ENCODE measurements around the gene STIM2.

Gene STIM2

GRCh38 chr4:26837993-26838842 is 22.4 kb upstream of the STIM2 start:
- TF ChIP-seq ZFX (IDR thresholded peaks at IDR 0.05) (no peak), CTCF (conservative IDR thresholded peaks at IDR 0.05) (no peak)
- H3K27ac ChIP-seq = no peak overlapping the region

- H3K27ac ChIP-seq = no peak overlapping the region
- TF ChIP-seq ZFX (IDR thresholded peaks at IDR 0.05) (no peak), CTCF (conservative IDR thresholded peaks at IDR 0.05) (no peak)
Measured at GRCh38 chr4:26839016-26839415, 21.6 kb upstream of the STIM2 start.

- no peak for TF ChIP-seq ZFX (IDR thresholded peaks at IDR 0.05)
- no peak for TF ChIP-seq CTCF (conservative IDR thresholded peaks at IDR 0.05)
- no peak overlapping the region for H3K27ac ChIP-seq
Measured at GRCh38 chr4:26839534-26839951, 21.1 kb upstream of the STIM2 start.

GRCh38 chr4:26840786-26841185 is 19.9 kb upstream of the STIM2 start:
- no peak overlapping the region for H3K27ac ChIP-seq
- TF ChIP-seq ZFX (IDR thresholded peaks at IDR 0.05) (no peak), CTCF (conservative IDR thresholded peaks at IDR 0.05) (no peak)

GRCh38 chr4:26842911-26843310 is 17.7 kb upstream of the STIM2 start:
- no peak for TF ChIP-seq ZFX (IDR thresholded peaks at IDR 0.05)
- TF ChIP-seq CTCF (conservative IDR thresholded peaks at IDR 0.05) = no peak
- H3K27ac ChIP-seq = no peak overlapping the region

- H3K27ac ChIP-seq = no peak overlapping the region
Measured at GRCh38 chr4:26850528-26850927, 10.1 kb upstream of the STIM2 start.

More at GRCh38 chr4:26850528-26850927, 10.1 kb upstream of the STIM2 start:
- TF ChIP-seq ZFX (IDR thresholded peaks at IDR 0.05) (no peak), CTCF (conservative IDR thresholded peaks at IDR 0.05) (no peak)

All from C4-2B (cell line).